Measurements from ENCODE around the gene GP5. TPM values are rescaled to one million over a fixed set of nuclear protein-coding genes. Genes with fewer than 3 reads are reported as not detected.

Gene GP5
- total and polyA plus RNA-seq, 2 of the 13 experiments (the other 11 are each of a cell fraction or from before 2014, with no cell fraction given), result not detected

DNA sequence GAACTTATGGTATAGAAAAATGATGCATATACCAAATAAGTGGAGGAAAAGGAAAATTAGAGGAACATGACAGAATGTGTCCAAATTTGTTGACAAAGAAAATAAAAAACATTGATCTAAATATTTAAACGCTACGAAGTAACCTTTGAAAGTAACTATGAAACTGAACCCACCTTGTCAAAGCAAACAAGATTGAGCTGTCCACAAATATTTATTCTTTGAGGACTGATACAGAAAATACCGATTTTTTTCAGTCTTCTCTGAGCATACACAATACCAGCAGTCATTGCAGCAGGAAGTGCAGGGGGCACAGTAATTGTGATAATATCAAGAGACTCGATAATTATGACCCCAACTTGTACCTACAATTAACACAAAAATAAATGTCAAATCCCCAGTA lies 47.7 kb upstream of the GP5 start (continued):
- TF ChIP-seq, protein P1, sequence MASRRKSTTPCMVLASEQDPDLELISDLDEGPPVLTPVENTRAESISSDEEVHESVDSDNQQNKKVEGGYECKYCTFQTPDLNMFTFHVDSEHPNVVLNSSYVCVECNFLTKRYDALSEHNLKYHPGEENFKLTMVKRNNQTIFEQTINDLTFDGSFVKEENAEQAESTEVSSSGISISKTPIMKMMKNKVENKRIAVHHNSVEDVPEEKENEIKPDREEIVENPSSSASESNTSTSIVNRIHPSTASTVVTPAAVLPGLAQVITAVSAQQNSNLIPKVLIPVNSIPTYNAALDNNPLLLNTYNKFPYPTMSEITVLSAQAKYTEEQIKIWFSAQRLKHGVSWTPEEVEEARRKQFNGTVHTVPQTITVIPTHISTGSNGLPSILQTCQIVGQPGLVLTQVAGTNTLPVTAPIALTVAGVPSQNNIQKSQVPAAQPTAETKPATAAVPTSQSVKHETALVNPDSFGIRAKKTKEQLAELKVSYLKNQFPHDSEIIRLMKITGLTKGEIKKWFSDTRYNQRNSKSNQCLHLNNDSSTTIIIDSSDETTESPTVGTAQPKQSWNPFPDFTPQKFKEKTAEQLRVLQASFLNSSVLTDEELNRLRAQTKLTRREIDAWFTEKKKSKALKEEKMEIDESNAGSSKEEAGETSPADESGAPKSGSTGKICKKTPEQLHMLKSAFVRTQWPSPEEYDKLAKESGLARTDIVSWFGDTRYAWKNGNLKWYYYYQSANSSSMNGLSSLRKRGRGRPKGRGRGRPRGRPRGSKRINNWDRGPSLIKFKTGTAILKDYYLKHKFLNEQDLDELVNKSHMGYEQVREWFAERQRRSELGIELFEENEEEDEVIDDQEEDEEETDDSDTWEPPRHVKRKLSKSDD (CRISPR knock-in tag; IDR thresholded peaks at IDR 0.05; ENCODE audit: low read depth), result no peak
- TF ChIP-seq RNF2 (conservative IDR thresholded peaks at IDR 0.05; ENCODE audit: low read depth) (no peak), ZNF253 (CRISPR knock-in tag; IDR thresholded peaks at IDR 0.05; ENCODE audit: borderline replicate concordance) (no peak), KLF11 (CRISPR knock-in tag; IDR thresholded peaks at IDR 0.05) (no peak), ETV6 (CRISPR knock-in tag; conservative IDR thresholded peaks at IDR 0.05) (no peak), JUND (CRISPR knock-in tag; IDR thresholded peaks at IDR 0.05) (no peak), SMC3 (IDR thresholded peaks at IDR 0.05; ENCODE audit: low read length) (no peak), ZNF589 (CRISPR knock-in tag; conservative IDR thresholded peaks at IDR 0.05) (no peak), HOXD1 (CRISPR knock-in tag; IDR thresholded peaks at IDR 0.05) (0 out of 2 replicates have a peak, but pooled peaks have one; percentile 52), HDAC2 (CRISPR knock-in tag; IDR thresholded peaks at IDR 0.05) (peak; percentile 62; the same call in 1 of the 2 replicates), MAZ (IDR thresholded peaks at IDR 0.05; ENCODE audit: borderline replicate concordance, low read depth, low read length) (no peak), MAZ (CRISPR knock-in tag; IDR thresholded peaks at IDR 0.05; ENCODE audit: low read depth) (no peak), ZSCAN31 (CRISPR knock-in tag; IDR thresholded peaks at IDR 0.05; ENCODE audit: low read depth) (no peak), ZNF772 (CRISPR knock-in tag; IDR thresholded peaks at IDR 0.05) (no peak), ZNF230 (CRISPR knock-in tag; IDR thresholded peaks at IDR 0.05) (no peak), HMG20B (CRISPR knock-in tag; conservative IDR thresholded peaks at IDR 0.05) (no peak; the same call in 1 of the 2 replicates), ZNF83 (CRISPR knock-in tag; IDR thresholded peaks at IDR 0.05; ENCODE audit: borderline replicate concordance) (no peak), JARID2 (CRISPR knock-in tag; IDR thresholded peaks at IDR 0.05; ENCODE audit: insufficient replicate concordance) (no peak), ZIK1 (CRISPR knock-in tag; IDR thresholded peaks at IDR 0.05; ENCODE audit: borderline replicate concordance, low read depth) (no peak), ZNF780A (CRISPR knock-in tag; IDR thresholded peaks at IDR 0.05) (no peak), ZNF143 (CRISPR knock-in tag; IDR thresholded peaks at IDR 0.05) (no peak), ZNF326 (CRISPR knock-in tag; IDR thresholded peaks at IDR 0.05; ENCODE audit: borderline replicate concordance) (no peak), ZNF773 (CRISPR knock-in tag; IDR thresholded peaks at IDR 0.05; ENCODE audit: borderline replicate concordance) (no peak), FOSL1 (CRISPR knock-in tag; IDR thresholded peaks at IDR 0.05; ENCODE audit: borderline replicate concordance) (no peak), NFIB (CRISPR knock-in tag; IDR thresholded peaks at IDR 0.05; ENCODE audit: borderline replicate concordance) (no peak), ZNF207 (IDR thresholded peaks at IDR 0.05; ENCODE audit: borderline replicate concordance) (no peak), ZNF652 (CRISPR knock-in tag; IDR thresholded peaks at IDR 0.05; ENCODE audit: borderline replicate concordance, low read depth) (no peak)
- TF ChIP-seq, protein P2, sequence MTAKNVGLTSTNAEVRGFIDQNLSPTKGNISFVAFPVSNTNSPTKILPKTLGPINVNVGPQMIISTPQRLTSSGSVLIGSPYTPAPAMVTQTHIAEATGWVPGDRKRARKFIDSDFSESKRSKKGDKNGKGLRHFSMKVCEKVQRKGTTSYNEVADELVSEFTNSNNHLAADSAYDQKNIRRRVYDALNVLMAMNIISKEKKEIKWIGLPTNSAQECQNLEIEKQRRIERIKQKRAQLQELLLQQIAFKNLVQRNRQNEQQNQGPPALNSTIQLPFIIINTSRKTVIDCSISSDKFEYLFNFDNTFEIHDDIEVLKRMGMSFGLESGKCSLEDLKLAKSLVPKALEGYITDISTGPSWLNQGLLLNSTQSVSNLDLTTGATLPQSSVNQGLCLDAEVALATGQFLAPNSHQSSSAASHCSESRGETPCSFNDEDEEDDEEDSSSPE (CRISPR knock-in tag; IDR thresholded peaks at IDR 0.05), result no peak
- TF ChIP-seq, protein P3, sequence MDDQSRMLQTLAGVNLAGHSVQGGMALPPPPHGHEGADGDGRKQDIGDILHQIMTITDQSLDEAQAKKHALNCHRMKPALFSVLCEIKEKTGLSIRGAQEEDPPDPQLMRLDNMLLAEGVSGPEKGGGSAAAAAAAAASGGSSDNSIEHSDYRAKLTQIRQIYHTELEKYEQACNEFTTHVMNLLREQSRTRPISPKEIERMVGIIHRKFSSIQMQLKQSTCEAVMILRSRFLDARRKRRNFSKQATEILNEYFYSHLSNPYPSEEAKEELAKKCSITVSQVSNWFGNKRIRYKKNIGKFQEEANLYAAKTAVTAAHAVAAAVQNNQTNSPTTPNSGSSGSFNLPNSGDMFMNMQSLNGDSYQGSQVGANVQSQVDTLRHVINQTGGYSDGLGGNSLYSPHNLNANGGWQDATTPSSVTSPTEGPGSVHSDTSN (CRISPR knock-in tag; IDR thresholded peaks at IDR 0.05; ENCODE audit: borderline replicate concordance), result no peak
